ENCODE data around the gene STAT3. TPM values are rescaled to one million over a fixed set of nuclear protein-coding genes. Genes with fewer than 3 reads are reported as not detected.

STAT3 gene
- total and polyA plus RNA-seq, 9 of the 15 experiments (the other 6 are each of a cell fraction or from before 2014, with no cell fraction given): 90.0 to 179 (median 114) TPM

DNA sequence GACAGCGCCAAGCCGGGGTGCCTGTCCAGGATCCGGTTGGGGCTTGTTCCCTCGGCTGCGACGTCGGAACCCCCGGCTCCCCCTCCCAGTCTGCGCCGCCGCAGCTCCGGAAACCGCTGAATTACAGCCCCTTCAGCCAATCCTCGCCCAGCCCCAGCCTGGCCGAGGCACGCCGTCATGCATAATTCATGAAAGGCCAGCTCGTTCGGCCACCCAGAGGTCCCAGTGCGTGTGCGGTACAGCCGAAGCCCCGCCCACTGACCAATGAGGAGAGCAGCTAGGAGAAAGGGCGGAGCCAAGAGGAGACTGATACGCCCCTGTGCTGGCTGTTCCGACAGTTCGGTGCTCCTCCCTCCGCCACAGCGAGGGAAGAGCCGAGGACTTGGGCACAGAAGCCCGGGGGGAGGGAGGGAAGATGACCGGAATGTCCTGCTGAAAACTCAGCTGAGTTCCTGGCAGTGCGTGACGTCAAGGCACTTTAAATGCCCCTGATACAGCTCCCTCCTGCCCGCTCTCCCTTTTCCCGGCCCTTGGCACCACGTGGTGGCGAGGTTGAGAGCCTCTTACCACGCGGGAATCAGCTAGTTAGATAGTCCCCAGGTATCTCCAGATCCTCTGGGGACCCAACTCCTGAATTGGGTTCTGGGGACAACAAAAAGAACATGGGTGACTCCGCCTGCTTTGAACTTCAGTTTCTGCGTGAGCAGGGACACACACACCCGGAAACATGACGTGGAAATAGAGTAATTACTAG lies at the start of gene STAT3 (continued):
- TF ChIP-seq, protein P1, sequence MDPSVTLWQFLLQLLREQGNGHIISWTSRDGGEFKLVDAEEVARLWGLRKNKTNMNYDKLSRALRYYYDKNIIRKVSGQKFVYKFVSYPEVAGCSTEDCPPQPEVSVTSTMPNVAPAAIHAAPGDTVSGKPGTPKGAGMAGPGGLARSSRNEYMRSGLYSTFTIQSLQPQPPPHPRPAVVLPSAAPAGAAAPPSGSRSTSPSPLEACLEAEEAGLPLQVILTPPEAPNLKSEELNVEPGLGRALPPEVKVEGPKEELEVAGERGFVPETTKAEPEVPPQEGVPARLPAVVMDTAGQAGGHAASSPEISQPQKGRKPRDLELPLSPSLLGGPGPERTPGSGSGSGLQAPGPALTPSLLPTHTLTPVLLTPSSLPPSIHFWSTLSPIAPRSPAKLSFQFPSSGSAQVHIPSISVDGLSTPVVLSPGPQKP (CRISPR knock-in tag; IDR thresholded peaks at IDR 0.05): no peak
- TF ChIP-seq RBFOX2 (IDR thresholded peaks at IDR 0.05; ENCODE audit: low read depth, low read length) (peak; percentile 91), RBM14 (IDR thresholded peaks at IDR 0.05; ENCODE audit: borderline replicate concordance, insufficient read depth, low read depth, low read length) (no peak), ZNF444 (CRISPR knock-in tag; IDR thresholded peaks at IDR 0.05) (no peak), TEAD1 (CRISPR knock-in tag; IDR thresholded peaks at IDR 0.05) (peak; percentile 65 to 77; a peak in 2 of 4 replicates), ZNF76 (CRISPR knock-in tag; IDR thresholded peaks at IDR 0.05; ENCODE audit: borderline replicate concordance) (no peak), ARHGAP35 (IDR thresholded peaks at IDR 0.05; ENCODE audit: partially characterized antibody) (no peak), SAFB2 (IDR thresholded peaks at IDR 0.05; ENCODE audit: borderline replicate concordance, low read depth, low read length, severe bottlenecking) (no peak), ZNF830 (CRISPR knock-in tag; IDR thresholded peaks at IDR 0.05) (0 out of 2 replicates have a peak, but pooled peaks have one; percentile 27), NCOA4 (IDR thresholded peaks at IDR 0.05; ENCODE audit: partially characterized antibody) (no peak), KDM2B (CRISPR knock-in tag; IDR thresholded peaks at IDR 0.05) (no peak), DPF2 (IDR thresholded peaks at IDR 0.05) (peak; percentile 61), ZNF3 (CRISPR knock-in tag; IDR thresholded peaks at IDR 0.05) (no peak), RNF219 (CRISPR knock-in tag; IDR thresholded peaks at IDR 0.05) (no peak)
- TF ChIP-seq, protein P2, sequence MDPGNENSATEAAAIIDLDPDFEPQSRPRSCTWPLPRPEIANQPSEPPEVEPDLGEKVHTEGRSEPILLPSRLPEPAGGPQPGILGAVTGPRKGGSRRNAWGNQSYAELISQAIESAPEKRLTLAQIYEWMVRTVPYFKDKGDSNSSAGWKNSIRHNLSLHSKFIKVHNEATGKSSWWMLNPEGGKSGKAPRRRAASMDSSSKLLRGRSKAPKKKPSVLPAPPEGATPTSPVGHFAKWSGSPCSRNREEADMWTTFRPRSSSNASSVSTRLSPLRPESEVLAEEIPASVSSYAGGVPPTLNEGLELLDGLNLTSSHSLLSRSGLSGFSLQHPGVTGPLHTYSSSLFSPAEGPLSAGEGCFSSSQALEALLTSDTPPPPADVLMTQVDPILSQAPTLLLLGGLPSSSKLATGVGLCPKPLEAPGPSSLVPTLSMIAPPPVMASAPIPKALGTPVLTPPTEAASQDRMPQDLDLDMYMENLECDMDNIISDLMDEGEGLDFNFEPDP (CRISPR knock-in tag; IDR thresholded peaks at IDR 0.05): no peak
- TF ChIP-seq, protein P3, sequence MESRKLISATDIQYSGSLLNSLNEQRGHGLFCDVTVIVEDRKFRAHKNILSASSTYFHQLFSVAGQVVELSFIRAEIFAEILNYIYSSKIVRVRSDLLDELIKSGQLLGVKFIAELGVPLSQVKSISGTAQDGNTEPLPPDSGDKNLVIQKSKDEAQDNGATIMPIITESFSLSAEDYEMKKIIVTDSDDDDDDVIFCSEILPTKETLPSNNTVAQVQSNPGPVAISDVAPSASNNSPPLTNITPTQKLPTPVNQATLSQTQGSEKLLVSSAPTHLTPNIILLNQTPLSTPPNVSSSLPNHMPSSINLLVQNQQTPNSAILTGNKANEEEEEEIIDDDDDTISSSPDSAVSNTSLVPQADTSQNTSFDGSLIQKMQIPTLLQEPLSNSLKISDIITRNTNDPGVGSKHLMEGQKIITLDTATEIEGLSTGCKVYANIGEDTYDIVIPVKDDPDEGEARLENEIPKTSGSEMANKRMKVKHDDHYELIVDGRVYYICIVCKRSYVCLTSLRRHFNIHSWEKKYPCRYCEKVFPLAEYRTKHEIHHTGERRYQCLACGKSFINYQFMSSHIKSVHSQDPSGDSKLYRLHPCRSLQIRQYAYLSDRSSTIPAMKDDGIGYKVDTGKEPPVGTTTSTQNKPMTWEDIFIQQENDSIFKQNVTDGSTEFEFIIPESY (CRISPR knock-in tag; IDR thresholded peaks at IDR 0.05): peak; percentile 62
